Karpas-422 (cell line): ENCODE measurements around the gene SH2D7. TPM values are rescaled to one million over a fixed set of nuclear protein-coding genes. Genes with fewer than 3 reads are reported as not detected.
A peak's percentile ranks its signal among the peaks of the same experiment; 100 is the strongest.

ENCODE experiments used
- DNase-seq: peaks from one replicate; pipeline ENCODE4 v3.0.0-alpha.2; 2015
- H2AFZ ChIP-seq: fragments of 200-600 bp; sonication (generic); 2 replicates; pipeline ENCODE4 v1.6.1; 2014; ENCODE audit warnings: antibody characterized with exemption, low read length, mixed read lengths
- H3K27ac ChIP-seq: fragments of 200-600 bp; sonication (generic); 2 replicates; pipeline ENCODE4 v1.5.1; 2014; ENCODE audit warnings: mild to moderate bottlenecking, low read length, moderate library complexity
- H3K27me3 ChIP-seq: fragments of 200-600 bp; sonication (generic); 2 replicates; pipeline ENCODE4 v1.6.1; 2014; ENCODE audit warnings: low read length, mixed read lengths
- H3K36me3 ChIP-seq: fragments of 200-600 bp; sonication (generic); 2 replicates; pipeline ENCODE4 v1.6.1; 2014; ENCODE audit warnings: low read length, mixed read lengths; ENCODE audit not compliant: insufficient read depth
- H3K4me1 ChIP-seq: fragments of 200-600 bp; sonication (generic); 2 replicates; pipeline ENCODE4 v1.6.1; 2014; ENCODE audit warnings: mild to moderate bottlenecking, low read length, mixed read lengths
- H3K4me2 ChIP-seq: fragments of 200-600 bp; sonication (generic); 2 replicates; pipeline ENCODE4 v1.6.1; 2014; ENCODE audit warnings: low read length, low read depth, mild to moderate bottlenecking; ENCODE audit not compliant: poor library complexity, severe bottlenecking
- H3K4me3 ChIP-seq: fragments of 200-600 bp; sonication (generic); 2 replicates; pipeline ENCODE4 v1.5.1; 2014; ENCODE audit warnings: mild to moderate bottlenecking, antibody characterized with exemption, low read length, mixed read lengths
- H3K79me2 ChIP-seq: fragments of 200-600 bp; sonication (generic); 2 replicates; pipeline ENCODE4 v1.6.1; 2014; ENCODE audit warnings: mild to moderate bottlenecking, low read length, mixed read lengths
- H3K9ac ChIP-seq: fragments of 200-600 bp; sonication (generic); 2 replicates; pipeline ENCODE4 v1.6.0; 2014; ENCODE audit warnings: low read length
- H3K9me2 ChIP-seq: fragments of 200-600 bp; sonication (generic), shearing (Covaris generic); replicated peaks from 2 replicates; pipeline ENCODE4 v1.6.0; 2014; ENCODE audit warnings: mild to moderate bottlenecking, low read length, moderate library complexity; ENCODE audit not compliant: insufficient read depth
- H3K9me3 ChIP-seq: fragments of 300-700, 200-600 bp; sonication (generic); 2 replicates; pipeline ENCODE4 v1.6.1; 2014; ENCODE audit warnings: low read length, mixed read lengths
- H4K20me1 ChIP-seq: fragments of 200-600 bp; sonication (generic); 2 replicates; pipeline ENCODE4 v1.6.1; 2014; ENCODE audit warnings: mild to moderate bottlenecking, antibody characterized with exemption, low read length, low read depth; ENCODE audit not compliant: insufficient read depth
- total RNA-seq: library from RNA; depleted of rRNA; stranded (reverse); fragments of >200 nt; shearing (Covaris generic); gene quantifications from 2 replicates; pipeline ENCODE4 v1.2.3, GENCODE V29; 2014; ENCODE audit warnings: low replicate concordance

The SH2D7 gene
- total RNA-seq, 1 experiment from 2014 or later: not detected

GRCh38 chr15:78050441-78050809, 41.9 kb upstream of the SH2D7 start:
- Histone ChIP-seq H3K9ac (no peak overlapping the region), H2AFZ (no peak overlapping the region), H3K4me3 (no peak overlapping the region), H3K27ac (0 out of 2 replicates have a peak overlapping the region, but pooled peaks have one; percentile 50), H3K27me3 (no peaks in the 10 kb centered on the region), H3K4me2 (no peak overlapping the region), H3K9me2 (no peaks in the 10 kb centered on the region), H3K36me3 (no peaks in the 10 kb centered on the region; the same call in 1 of the 2 replicates), H3K79me2 (peaks cover 55% of the 10 kb centered on the region), H3K4me1 (peaks cover 60% of the 10 kb centered on the region), H3K9me3 (no peaks in the 10 kb centered on the region), H4K20me1 (no peaks in the 10 kb centered on the region)
- DNase-seq: no peak

- no peak for DNase-seq
- no peaks in the 10 kb centered on the region for H3K9me3 ChIP-seq
- H2AFZ ChIP-seq: no peak overlapping the region
- no peaks in the 10 kb centered on the region for H4K20me1 ChIP-seq
- H3K79me2 ChIP-seq: peaks cover 59% of the 10 kb centered on the region
- 0 out of 2 replicates have a peak overlapping the region, but pooled peaks have one; percentile 50 for H3K27ac ChIP-seq
- H3K9me2 ChIP-seq: no peaks in the 10 kb centered on the region
- H3K27me3 ChIP-seq: no peaks in the 10 kb centered on the region
- no peak overlapping the region for H3K4me3 ChIP-seq
- no peaks in the 10 kb centered on the region; the same call in 1 of the 2 replicates for H3K36me3 ChIP-seq
- no peak overlapping the region for H3K4me2 ChIP-seq
- H3K9ac ChIP-seq: no peak overlapping the region
- H3K4me1 ChIP-seq: peaks cover 64% of the 10 kb centered on the region
These were observed 41.5 kb upstream of the SH2D7 start for GRCh38 chr15:78050826-78051225.

- Histone ChIP-seq H3K9ac (no peak overlapping the region), H3K9me3 (no peaks in the 10 kb centered on the region), H3K4me3 (no peak overlapping the region), H3K36me3 (no peaks in the 10 kb centered on the region; the same call in 1 of the 2 replicates), H3K9me2 (no peaks in the 10 kb centered on the region), H3K79me2 (peaks cover 65% of the 10 kb centered on the region), H4K20me1 (no peaks in the 10 kb centered on the region), H2AFZ (no peak overlapping the region), H3K27ac (peak overlapping the region; percentile 50), H3K27me3 (no peaks in the 10 kb centered on the region), H3K4me2 (peak overlapping the region; percentile 7), H3K4me1 (peaks cover 71% of the 10 kb centered on the region)
- DNase-seq: no peak
These were observed 40.8 kb upstream of the SH2D7 start for GRCh38 chr15:78051596-78051995.

GRCh38 chr15:78052001-78052401, 40.4 kb upstream of the SH2D7 start:
- H3K4me2 ChIP-seq: peak overlapping the region; percentile 7
- no peaks in the 10 kb centered on the region for H3K9me3 ChIP-seq
- no peaks in the 10 kb centered on the region for H3K9me2 ChIP-seq
- 0 out of 2 replicates have a peak overlapping the region, but pooled peaks have one; percentile 17 for H3K9ac ChIP-seq
- H3K4me3 ChIP-seq: no peak overlapping the region
- H2AFZ ChIP-seq: no peak overlapping the region
- no peak for DNase-seq
- H3K27ac ChIP-seq: peak overlapping the region; percentile 50
- H4K20me1 ChIP-seq: no peaks in the 10 kb centered on the region
- H3K27me3 ChIP-seq: no peaks in the 10 kb centered on the region
- H3K4me1 ChIP-seq: peaks cover 75% of the 10 kb centered on the region
- H3K79me2 ChIP-seq: peaks cover 62% of the 10 kb centered on the region
- no peaks in the 10 kb centered on the region; the same call in 1 of the 2 replicates for H3K36me3 ChIP-seq

GRCh38 chr15:78052545-78052944, 39.8 kb upstream of the SH2D7 start:
- no peaks in the 10 kb centered on the region for H4K20me1 ChIP-seq
- H2AFZ ChIP-seq: no peak overlapping the region
- peaks cover 58% of the 10 kb centered on the region for H3K79me2 ChIP-seq
- H3K9me2 ChIP-seq: no peaks in the 10 kb centered on the region
- peak overlapping the region; percentile 50 for H3K27ac ChIP-seq
- H3K4me2 ChIP-seq: no peak overlapping the region
- H3K4me1 ChIP-seq: peaks cover 81% of the 10 kb centered on the region
- H3K27me3 ChIP-seq: no peaks in the 10 kb centered on the region
- H3K9ac ChIP-seq: no peak overlapping the region
- no peak overlapping the region for H3K4me3 ChIP-seq
- H3K36me3 ChIP-seq: no peaks in the 10 kb centered on the region; the same call in 1 of the 2 replicates
- DNase-seq: no peak
- no peaks in the 10 kb centered on the region for H3K9me3 ChIP-seq

GRCh38 chr15:78054518-78054917, 37.8 kb upstream of the SH2D7 start:
- Histone ChIP-seq H3K27me3 (no peaks in the 10 kb centered on the region), H3K4me2 (no peak overlapping the region), H3K4me1 (peaks cover 99% of the 10 kb centered on the region), H3K36me3 (no peaks in the 10 kb centered on the region; the same call in 1 of the 2 replicates), H3K27ac (peak overlapping the region; percentile 93), H4K20me1 (no peaks in the 10 kb centered on the region), H3K79me2 (peaks cover 68% of the 10 kb centered on the region), H3K4me3 (no peak overlapping the region), H2AFZ (no peak overlapping the region), H3K9me2 (no peaks in the 10 kb centered on the region), H3K9ac (no peak overlapping the region), H3K9me3 (no peaks in the 10 kb centered on the region)
- no peak for DNase-seq

GRCh38 chr15:78054966-78055365, 37.4 kb upstream of the SH2D7 start:
- Histone ChIP-seq H3K4me1 (peaks cover 100% of the 10 kb centered on the region), H3K4me2 (peak overlapping the region; percentile 64), H3K27ac (peak overlapping the region; percentile 93), H3K79me2 (peaks cover 69% of the 10 kb centered on the region), H3K9me3 (no peaks in the 10 kb centered on the region), H4K20me1 (no peaks in the 10 kb centered on the region), H3K4me3 (no peak overlapping the region), H3K36me3 (no peaks in the 10 kb centered on the region; the same call in 1 of the 2 replicates), H3K9me2 (no peaks in the 10 kb centered on the region), H3K9ac (no peak overlapping the region), H3K27me3 (no peaks in the 10 kb centered on the region), H2AFZ (no peak overlapping the region)
- no peak for DNase-seq

GRCh38 chr15:78055919-78056713, 36.2 kb upstream of the SH2D7 start:
- Histone ChIP-seq H3K4me3 (peak overlapping the region; percentile 51; the same call in 1 of the 2 replicates), H2AFZ (no peak overlapping the region), H3K36me3 (no peaks in the 10 kb centered on the region), H4K20me1 (no peaks in the 10 kb centered on the region), H3K9me2 (no peaks in the 10 kb centered on the region), H3K9me3 (no peaks in the 10 kb centered on the region), H3K27ac (peak overlapping the region; percentile 93), H3K4me1 (peaks cover 100% of the 10 kb centered on the region), H3K79me2 (peaks cover 68% of the 10 kb centered on the region), H3K27me3 (no peaks in the 10 kb centered on the region), H3K9ac (peak overlapping the region; percentile 51), H3K4me2 (peak overlapping the region; percentile 64)
- no peak for DNase-seq
